ENCODE data around the gene ZCCHC2.

The ZCCHC2 gene

DNA sequence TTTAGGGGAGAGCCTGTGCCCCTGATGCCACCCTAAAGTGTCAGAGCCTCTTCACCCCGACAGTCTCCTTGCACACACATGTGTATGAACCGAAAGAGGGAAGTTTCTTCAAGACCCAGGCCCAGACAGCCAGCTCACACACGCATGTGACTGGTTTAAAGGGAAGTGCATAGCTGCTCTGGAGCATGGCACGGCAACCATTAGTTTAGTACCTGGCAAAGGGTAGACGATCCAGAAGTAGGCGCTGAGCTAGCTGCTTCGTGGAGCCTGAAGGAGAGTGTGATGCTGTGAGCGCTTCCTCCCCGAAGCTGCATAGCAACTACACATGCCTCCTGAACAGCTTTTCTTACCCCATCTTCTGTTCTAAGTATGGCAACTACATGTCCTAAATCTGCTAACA lies 91.7 kb downstream of the ZCCHC2 start:
- peaks cover 6% of the 10 kb centered on the region for H3K4me1 ChIP-seq (ENCODE audit: control insufficient read depth, low read length)
- H4K20me1 ChIP-seq (ENCODE audit: control insufficient read depth, insufficient read depth, low read depth, low read length), result no peaks in the 10 kb centered on the region
- H3K27ac ChIP-seq (ENCODE audit: low read depth, low read length), result no peak overlapping the region
- H3K36me3 ChIP-seq (ENCODE audit: control insufficient read depth, low read length), result no peaks in the 10 kb centered on the region
- H3K27me3 ChIP-seq (ENCODE audit: control insufficient read depth, low read length), result peaks cover 23% of the 10 kb centered on the region
- H3K9me2 ChIP-seq (replicated peaks; ENCODE audit: control insufficient read depth, low read length), result no peaks in the 10 kb centered on the region
- no peaks in the 10 kb centered on the region for H3K9me3 ChIP-seq (ENCODE audit: control insufficient read depth, insufficient read depth, low read length)
- H3K4me2 ChIP-seq (ENCODE audit: low read length), result no peak overlapping the region
- H3F3A ChIP-seq (ENCODE audit: control insufficient read depth, insufficient read depth), result no peaks in the 10 kb centered on the region
- H3K4me3 ChIP-seq (ENCODE audit: low read length), result no peak overlapping the region
- TF ChIP-seq, protein P1, sequence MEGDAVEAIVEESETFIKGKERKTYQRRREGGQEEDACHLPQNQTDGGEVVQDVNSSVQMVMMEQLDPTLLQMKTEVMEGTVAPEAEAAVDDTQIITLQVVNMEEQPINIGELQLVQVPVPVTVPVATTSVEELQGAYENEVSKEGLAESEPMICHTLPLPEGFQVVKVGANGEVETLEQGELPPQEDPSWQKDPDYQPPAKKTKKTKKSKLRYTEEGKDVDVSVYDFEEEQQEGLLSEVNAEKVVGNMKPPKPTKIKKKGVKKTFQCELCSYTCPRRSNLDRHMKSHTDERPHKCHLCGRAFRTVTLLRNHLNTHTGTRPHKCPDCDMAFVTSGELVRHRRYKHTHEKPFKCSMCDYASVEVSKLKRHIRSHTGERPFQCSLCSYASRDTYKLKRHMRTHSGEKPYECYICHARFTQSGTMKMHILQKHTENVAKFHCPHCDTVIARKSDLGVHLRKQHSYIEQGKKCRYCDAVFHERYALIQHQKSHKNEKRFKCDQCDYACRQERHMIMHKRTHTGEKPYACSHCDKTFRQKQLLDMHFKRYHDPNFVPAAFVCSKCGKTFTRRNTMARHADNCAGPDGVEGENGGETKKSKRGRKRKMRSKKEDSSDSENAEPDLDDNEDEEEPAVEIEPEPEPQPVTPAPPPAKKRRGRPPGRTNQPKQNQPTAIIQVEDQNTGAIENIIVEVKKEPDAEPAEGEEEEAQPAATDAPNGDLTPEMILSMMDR (IDR thresholded peaks at IDR 0.05; ENCODE audit: low read depth, low read length, poor library complexity, severe bottlenecking), result no peak
- no peak for TF ChIP-seq EZH2phosphoT487 (IDR thresholded peaks at IDR 0.05; ENCODE audit: borderline replicate concordance, low read length)
- H3K79me2 ChIP-seq (ENCODE audit: control insufficient read depth, low read length), result no peaks in the 10 kb centered on the region

DNA sequence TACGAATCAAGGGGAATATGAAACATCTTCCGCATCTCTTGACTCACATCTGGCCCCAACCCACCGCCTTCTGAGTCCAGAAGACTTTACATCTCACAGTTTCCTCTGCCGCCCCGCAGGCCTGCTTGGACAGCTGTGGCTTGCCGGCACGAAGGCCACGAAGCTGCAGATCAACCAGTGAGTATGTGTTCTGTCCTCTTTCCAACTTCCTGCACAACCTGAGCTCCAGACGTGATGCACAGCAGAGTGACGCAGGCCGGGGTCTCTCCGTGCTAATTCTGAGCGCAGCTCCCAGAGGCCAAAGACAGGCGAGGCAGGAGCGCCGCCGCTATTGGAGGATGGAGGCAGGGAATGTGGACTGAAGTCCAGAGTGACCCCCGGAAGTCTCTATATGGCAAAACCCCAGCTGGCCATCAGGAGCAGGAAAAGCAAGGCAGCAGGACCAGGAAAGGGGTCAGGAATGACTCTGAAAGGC lies 93.5 kb downstream of the ZCCHC2 start:
- Histone ChIP-seq H3K4me2 (ENCODE audit: low read length) (no peak overlapping the region), H3K27ac (ENCODE audit: low read depth, low read length) (no peak overlapping the region), H3K36me3 (ENCODE audit: control insufficient read depth, low read length) (no peaks in the 10 kb centered on the region), H3K9me2 (replicated peaks; ENCODE audit: control insufficient read depth, low read length) (no peaks in the 10 kb centered on the region), H3K79me2 (ENCODE audit: control insufficient read depth, low read length) (no peaks in the 10 kb centered on the region), H3K27me3 (ENCODE audit: control insufficient read depth, low read length) (peaks cover 20% of the 10 kb centered on the region), H3K9me3 (ENCODE audit: control insufficient read depth, insufficient read depth, low read length) (no peaks in the 10 kb centered on the region), H3K4me1 (ENCODE audit: control insufficient read depth, low read length) (peaks cover 6% of the 10 kb centered on the region), H3K4me3 (ENCODE audit: low read length) (no peak overlapping the region), H4K20me1 (ENCODE audit: control insufficient read depth, insufficient read depth, low read depth, low read length) (no peaks in the 10 kb centered on the region), H3F3A (ENCODE audit: control insufficient read depth, insufficient read depth) (no peaks in the 10 kb centered on the region)
- no peak for TF ChIP-seq EZH2phosphoT487 (IDR thresholded peaks at IDR 0.05; ENCODE audit: borderline replicate concordance, low read length)
- TF ChIP-seq, protein P1 (IDR thresholded peaks at IDR 0.05; ENCODE audit: low read depth, low read length, poor library complexity, severe bottlenecking), result no peak

DNA sequence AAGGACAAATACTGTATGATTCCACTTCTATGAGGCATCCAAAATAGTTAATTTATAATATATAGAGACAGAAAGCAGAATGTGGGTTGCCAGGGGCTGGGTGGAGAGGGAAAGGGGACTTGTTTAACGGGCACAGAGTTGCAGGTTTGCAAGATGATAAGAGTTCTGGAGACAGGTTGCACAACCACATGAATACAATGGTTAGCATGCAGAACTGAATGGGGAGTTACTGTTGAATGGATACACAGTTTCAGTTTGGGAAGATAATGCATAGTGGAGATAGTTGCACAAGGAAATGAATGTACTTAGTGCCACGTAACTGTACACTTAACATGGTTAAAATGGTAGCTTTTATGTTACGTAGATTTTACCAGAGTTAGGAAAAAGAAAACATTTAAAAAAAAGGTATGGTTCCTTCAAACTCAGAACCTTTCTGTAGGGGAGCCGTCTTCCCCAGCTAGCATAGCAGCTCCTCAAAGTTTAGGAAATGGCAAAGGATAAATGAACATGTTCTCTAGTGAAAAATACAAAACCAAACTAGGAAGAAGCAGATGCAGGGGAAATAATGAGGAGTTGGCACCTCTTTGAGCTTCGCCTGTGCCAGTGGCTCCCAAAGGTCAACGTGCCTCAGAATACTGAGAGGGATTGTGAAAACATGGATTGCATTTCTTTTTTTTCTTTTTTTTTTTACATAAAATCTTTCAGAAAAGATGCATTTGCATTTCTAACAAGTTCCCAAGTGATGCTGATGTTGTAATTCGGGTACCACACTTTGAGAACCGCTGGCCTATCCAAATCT lies 95.2 kb downstream of the ZCCHC2 start:
- Histone ChIP-seq H3K4me3 (ENCODE audit: low read length) (no peak overlapping the region), H3K79me2 (ENCODE audit: control insufficient read depth, low read length) (no peaks in the 10 kb centered on the region), H3K27me3 (ENCODE audit: control insufficient read depth, low read length) (peaks cover 5% of the 10 kb centered on the region; the same call in 1 of the 2 replicates), H3K36me3 (ENCODE audit: control insufficient read depth, low read length) (no peaks in the 10 kb centered on the region), H3K9me2 (replicated peaks; ENCODE audit: control insufficient read depth, low read length) (no peaks in the 10 kb centered on the region), H4K20me1 (ENCODE audit: control insufficient read depth, insufficient read depth, low read depth, low read length) (no peaks in the 10 kb centered on the region), H3K4me2 (ENCODE audit: low read length) (no peak overlapping the region), H3K27ac (ENCODE audit: low read depth, low read length) (no peak overlapping the region), H3K4me1 (ENCODE audit: control insufficient read depth, low read length) (no peaks in the 10 kb centered on the region), H3F3A (ENCODE audit: control insufficient read depth, insufficient read depth) (no peaks in the 10 kb centered on the region), H3K9me3 (ENCODE audit: control insufficient read depth, insufficient read depth, low read length) (no peaks in the 10 kb centered on the region)
- no peak for TF ChIP-seq EZH2phosphoT487 (IDR thresholded peaks at IDR 0.05; ENCODE audit: borderline replicate concordance, low read length)
- TF ChIP-seq, protein P1 (IDR thresholded peaks at IDR 0.05; ENCODE audit: low read depth, low read length, poor library complexity, severe bottlenecking), result no peak
